HG02610 (cell line): ENCODE measurements around the gene KCNT1.

Experiments used
- ATAC-seq: cut with Tn5 transposase; IDR thresholded peaks from one replicate; pipeline ENCODE4 v1.9.1; 2021; ENCODE audit warnings: mild to moderate bottlenecking, moderate library complexity; ENCODE audit not compliant: unreplicated experiment

The KCNT1 gene

GRCh38 chr9:135762921-135763320 lies 60.9 kb downstream of the KCNT1 start:
- no peak for ATAC-seq

DNA sequence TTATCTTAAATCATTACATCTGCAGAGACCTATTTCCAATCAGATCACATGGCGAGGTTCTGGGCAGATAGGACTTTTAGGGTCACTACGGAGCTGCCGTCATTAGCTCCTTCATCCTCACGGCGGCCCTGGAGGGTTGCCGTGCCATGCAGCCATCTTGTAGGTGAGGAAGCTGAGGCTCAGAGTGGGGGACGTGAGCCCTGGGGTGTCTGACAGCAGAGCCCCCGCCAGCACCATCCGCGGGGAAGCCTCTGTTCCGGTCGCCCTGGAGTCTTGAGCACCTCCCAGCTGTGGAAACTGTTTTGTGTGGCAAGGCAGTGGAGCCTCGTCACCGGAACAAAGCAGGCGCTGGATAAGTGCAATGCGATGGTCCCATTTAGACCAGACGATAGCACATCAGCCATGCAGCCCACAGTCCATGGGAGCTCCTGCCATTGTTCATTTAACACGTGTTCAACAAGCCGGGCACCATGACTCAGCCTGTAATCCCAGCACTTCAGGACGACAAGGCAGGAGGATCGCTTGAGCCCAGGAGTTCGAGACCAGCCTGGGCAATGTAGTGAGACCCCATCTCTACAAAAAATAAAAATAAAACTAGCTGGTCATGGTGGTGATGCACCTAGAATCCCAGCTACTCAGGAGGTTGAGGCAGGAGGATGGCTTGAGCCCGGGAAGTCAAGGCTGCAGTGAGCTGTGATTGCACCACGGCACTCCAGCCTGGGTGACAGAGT lies 61.9 kb downstream of the KCNT1 start:
- no peak for ATAC-seq

DNA sequence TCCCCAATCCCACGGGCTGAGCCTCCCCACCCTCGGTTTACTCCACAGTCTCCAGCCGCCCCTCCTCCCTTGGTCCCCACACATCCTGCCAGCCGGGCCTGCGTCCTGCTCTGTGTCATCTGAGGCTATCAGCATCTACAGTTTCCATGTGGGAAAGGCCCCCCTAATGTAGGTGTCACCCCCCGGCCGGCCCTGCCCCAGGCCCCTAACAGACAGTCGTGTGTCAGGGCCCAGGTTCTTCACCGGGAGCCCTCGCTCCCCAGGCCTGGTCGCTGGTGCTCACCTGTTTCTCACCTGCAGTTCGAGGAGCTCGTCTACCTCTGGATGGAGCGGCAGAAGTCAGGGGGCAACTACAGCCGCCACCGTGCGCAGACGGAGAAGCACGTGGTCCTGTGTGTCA lies 62.7 kb downstream of the KCNT1 start:
- no peak for ATAC-seq

- no peak for ATAC-seq
Observed at GRCh38 chr9:135765416-135765815, 63.4 kb downstream of the KCNT1 start.

GRCh38 chr9:135766251-135766650 lies 64.3 kb downstream of the KCNT1 start:
- no peak for ATAC-seq

DNA sequence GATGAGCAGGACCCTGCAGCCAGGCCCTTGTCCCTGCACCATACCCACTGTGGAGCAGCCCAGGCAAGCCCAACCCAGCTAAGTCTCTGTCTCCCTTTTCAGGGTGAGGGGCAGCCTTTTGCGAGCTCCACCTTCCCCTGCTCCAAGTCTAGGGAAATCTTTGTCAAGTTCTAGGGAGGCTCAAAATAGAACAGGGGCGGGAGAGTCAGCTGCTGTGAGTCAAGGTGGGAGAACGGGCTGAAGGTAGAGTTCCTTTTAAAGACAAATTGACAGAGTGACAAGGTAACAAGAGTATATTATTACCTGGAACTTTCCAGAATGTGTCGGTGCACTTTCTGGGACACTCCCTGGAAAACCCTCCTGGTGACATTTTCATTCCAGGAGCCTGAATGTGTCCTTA lies 64.7 kb downstream of the KCNT1 start:
- ATAC-seq, result no peak

GRCh38 chr9:135768516-135769218 lies 66.7 kb downstream of the KCNT1 start:
- no peak for ATAC-seq

DNA sequence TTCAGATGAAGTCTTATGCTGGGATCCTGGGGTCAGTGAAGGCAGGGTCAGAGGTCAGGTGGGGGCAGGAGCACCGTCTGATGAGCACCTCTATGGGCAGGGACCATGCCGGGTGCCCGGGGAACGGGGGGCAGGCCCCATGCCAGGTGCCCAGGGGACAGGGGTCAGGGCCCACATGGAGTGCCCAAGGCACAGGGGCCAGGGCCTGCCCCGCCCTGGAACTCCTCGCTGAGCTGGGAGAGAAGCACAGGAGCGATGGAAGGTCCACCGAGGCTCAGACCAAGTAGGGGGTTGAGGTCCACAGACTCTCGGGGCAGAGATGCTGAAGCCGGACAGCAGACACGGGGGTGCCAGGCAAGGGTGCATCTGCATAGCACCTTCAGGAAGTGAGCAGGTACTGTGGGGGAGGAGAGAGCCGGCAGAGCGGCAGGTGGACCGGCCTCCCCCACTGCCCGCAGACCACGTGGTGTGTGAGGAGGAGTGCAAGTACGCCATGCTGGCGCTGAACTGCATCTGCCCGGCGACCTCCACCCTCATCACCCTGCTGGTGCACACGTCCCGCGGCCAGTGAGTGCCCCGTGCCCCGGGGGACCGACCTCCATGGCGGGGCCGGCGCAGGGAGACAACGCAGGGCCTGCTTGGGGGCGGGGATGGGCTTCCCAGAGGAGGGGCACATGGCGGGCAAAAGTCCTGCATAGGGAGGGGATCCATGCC lies 67.7 kb downstream of the KCNT1 start:
- no peak for ATAC-seq

DNA sequence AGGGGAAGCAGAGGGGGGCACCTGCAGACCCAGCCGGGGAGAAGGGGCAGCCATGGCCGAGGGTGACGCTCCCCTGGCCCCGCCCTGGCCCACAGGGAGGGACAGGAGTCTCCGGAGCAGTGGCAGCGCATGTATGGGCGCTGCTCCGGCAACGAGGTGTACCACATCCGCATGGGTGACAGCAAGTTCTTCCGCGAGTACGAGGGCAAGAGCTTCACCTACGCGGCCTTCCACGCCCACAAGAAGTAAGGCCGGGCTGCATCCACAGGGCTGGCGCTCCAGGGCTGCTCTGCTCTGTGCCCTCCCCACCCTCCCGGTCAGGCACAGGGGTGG lies 68.2 kb downstream of the KCNT1 start:
- ATAC-seq, result no peak

GRCh38 chr9:135770771-135771170 lies 68.8 kb downstream of the KCNT1 start:
- ATAC-seq, result no peak

- no peak for ATAC-seq
Observed at GRCh38 chr9:135771401-135772051, 69.5 kb downstream of the KCNT1 start.

DNA sequence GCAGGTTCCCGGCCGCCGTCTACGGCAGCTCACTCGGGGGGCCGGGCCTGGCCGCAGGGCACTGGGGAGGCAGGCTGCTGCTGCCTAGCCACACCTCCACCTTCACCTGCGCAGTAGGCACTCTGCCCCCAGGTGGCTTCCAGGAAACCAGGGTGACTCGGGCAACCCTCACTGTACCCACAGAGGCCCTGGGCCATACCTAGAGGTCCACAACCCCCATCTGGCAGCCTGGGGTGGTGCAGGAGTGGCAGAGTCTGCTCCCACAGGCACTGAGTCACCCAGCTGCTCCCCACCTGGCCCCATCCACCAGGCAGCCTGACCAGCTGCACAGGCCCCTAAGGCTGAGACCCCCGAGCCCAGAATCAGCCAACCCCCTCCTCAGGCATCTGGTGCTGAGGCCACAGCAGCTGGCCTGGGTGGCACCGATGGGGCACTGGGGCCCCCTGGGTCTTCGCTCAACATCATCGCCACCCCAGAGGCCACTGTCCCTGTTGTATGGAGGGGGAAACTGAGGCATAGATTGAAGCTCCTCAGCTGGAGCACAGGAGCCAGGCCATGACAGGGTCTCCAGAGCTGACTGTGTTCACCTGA lies 70.2 kb downstream of the KCNT1 start:
- no peak for ATAC-seq

GRCh38 chr9:135772702-135773493 lies 70.9 kb downstream of the KCNT1 start:
- ATAC-seq, result no peak

GRCh38 chr9:135773530-135774238 lies 71.7 kb downstream of the KCNT1 start:
- ATAC-seq, result no peak

GRCh38 chr9:135774239-135774747 lies 72.3 kb downstream of the KCNT1 start:
- ATAC-seq, result no peak

GRCh38 chr9:135774794-135775525 lies 73.0 kb downstream of the KCNT1 start:
- ATAC-seq, result no peak

- no peak for ATAC-seq
Observed at GRCh38 chr9:135775911-135776310, 73.9 kb downstream of the KCNT1 start.

GRCh38 chr9:135776893-135777622 lies 75.1 kb downstream of the KCNT1 start:
- ATAC-seq, result no peak
